ENCODE measurements around the gene EPM2A. TPM values are rescaled to one million over a fixed set of nuclear protein-coding genes. Genes with fewer than 3 reads are reported as not detected.

The EPM2A gene
- total RNA-seq, 1 donor from 2014 or later, result 21.9 TPM

GRCh38 chr6:145633981-145634627, 101.2 kb downstream of the EPM2A start:
- ATAC-seq (ENCODE audit: low read depth), result peak; percentile 71
- ChIA-PET POLR2A (no interaction called here), CTCF (interaction anchor here (0.8 to 2.4 kb wide), 11 partner anchors 9 to 1052 kb away, joined by 3 to 15 read pairs (median 6); no protein-coding TSS in a partner anchor)
- Mint-ChIP-seq H3K36me3 (ENCODE audit: low read depth) (peaks cover 13% of the 10 kb centered on the region), H3K9me3 (no peaks in the 10 kb centered on the region), H3K4me3 (no peak overlapping the region), H3K4me1 (peaks cover 6% of the 10 kb centered on the region), H3K27me3 (no peaks in the 10 kb centered on the region), H3K27ac (no peak overlapping the region)
- TF ChIP-seq CTCF (IDR thresholded peaks at IDR 0.05), result peak; percentile 45
- DNase-seq, result peak; percentile 56
- intact Hi-C loops (cut with micrococcal nuclease), result loop anchor here (1.0 to 2.0 kb wide), 2 partner anchors 989 to 1049 kb away; no protein-coding TSS in a partner anchor

GRCh38 chr6:145632971-145633370, 102.3 kb downstream of the EPM2A start:
- intact Hi-C loops (cut with micrococcal nuclease), result no loop called here

GRCh38 chr6:145631374-145631773, 103.9 kb downstream of the EPM2A start:
- Mint-ChIP-seq H3K9me3 (no peaks in the 10 kb centered on the region), H3K27me3 (no peaks in the 10 kb centered on the region), H3K4me3 (no peak overlapping the region), H3K4me1 (peaks cover 6% of the 10 kb centered on the region), H3K27ac (no peak overlapping the region), H3K36me3 (ENCODE audit: low read depth) (peaks cover 38% of the 10 kb centered on the region)
- DNase-seq (no peak), ATAC-seq (ENCODE audit: low read depth) (no peak)
- intact Hi-C loops (cut with micrococcal nuclease), result no loop called here
- ChIA-PET CTCF (interaction anchor here (0.7 kb wide), 1 partner anchor 29 kb away, joined by 3 read pairs; no protein-coding TSS in a partner anchor), POLR2A (no interaction called here)
- no peak for TF ChIP-seq CTCF (IDR thresholded peaks at IDR 0.05)

More at GRCh38 chr6:145632971-145633370, 102.3 kb downstream of the EPM2A start:
- H3K4me1 Mint-ChIP-seq, result peaks cover 6% of the 10 kb centered on the region
- DNase-seq, result no peak
- ChIA-PET POLR2A (no interaction called here), CTCF (interaction anchor here (0.9 to 2.4 kb wide), 4 partner anchors 8 to 1047 kb away, joined by 6 to 15 read pairs (median 8); no protein-coding TSS in a partner anchor)
- H3K4me3 Mint-ChIP-seq, result no peak overlapping the region
- H3K9me3 Mint-ChIP-seq, result no peaks in the 10 kb centered on the region
- H3K27ac Mint-ChIP-seq, result no peak overlapping the region
- H3K27me3 Mint-ChIP-seq, result no peaks in the 10 kb centered on the region
- no peak for ATAC-seq (ENCODE audit: low read depth)
- no peak for TF ChIP-seq CTCF (IDR thresholded peaks at IDR 0.05)
- peaks cover 22% of the 10 kb centered on the region for H3K36me3 Mint-ChIP-seq (ENCODE audit: low read depth)

- intact Hi-C loops (cut with micrococcal nuclease), result no loop called here
- DNase-seq (no peak), ATAC-seq (ENCODE audit: low read depth) (no peak)
- Mint-ChIP-seq H3K4me3 (no peak overlapping the region), H3K4me1 (peaks cover 6% of the 10 kb centered on the region), H3K27me3 (no peaks in the 10 kb centered on the region), H3K9me3 (no peaks in the 10 kb centered on the region), H3K36me3 (ENCODE audit: low read depth) (peaks cover 42% of the 10 kb centered on the region), H3K27ac (no peak overlapping the region)
- CTCF ChIA-PET, result no interaction called here
- no peak for TF ChIP-seq CTCF (IDR thresholded peaks at IDR 0.05)
- POLR2A ChIA-PET, result no interaction called here
Observed at GRCh38 chr6:145630598-145630997, 104.7 kb downstream of the EPM2A start.

- H3K9me3 Mint-ChIP-seq, result no peaks in the 10 kb centered on the region
- H3K36me3 Mint-ChIP-seq (ENCODE audit: low read depth), result peaks cover 42% of the 10 kb centered on the region
- H3K4me3 Mint-ChIP-seq, result no peak overlapping the region
- H3K27ac Mint-ChIP-seq, result no peak overlapping the region
- no peak for TF ChIP-seq CTCF (IDR thresholded peaks at IDR 0.05)
- ATAC-seq (ENCODE audit: low read depth), result no peak
- intact Hi-C loops (cut with micrococcal nuclease), result no loop called here
- DNase-seq, result no peak
- no peaks in the 10 kb centered on the region for H3K27me3 Mint-ChIP-seq
- POLR2A ChIA-PET, result no interaction called here
- CTCF ChIA-PET, result no interaction called here
- H3K4me1 Mint-ChIP-seq, result peaks cover 5% of the 10 kb centered on the region
Observed at GRCh38 chr6:145629478-145629877, 105.8 kb downstream of the EPM2A start.

All from activated B cell treated with CpG ODN at 0.5 μM for 24 hours (primary cell).